Fibroblast of villous mesenchyme (primary cell): ENCODE data around the gene KDM8. TPM values are rescaled to one million over a fixed set of nuclear protein-coding genes. Genes with fewer than 3 reads are reported as not detected.
A peak's percentile ranks its signal among the peaks of the same experiment; 100 is the strongest.

Experiments
- DNase-seq: peaks from one replicate; pipeline ENCODE4 v3.0.0-alpha.2; 2010; ENCODE audit warnings: low read depth
- H3K4me3 ChIP-seq: 2 replicates; pipeline ENCODE4 v1.5.1; 2011; ENCODE audit warnings: low read depth, mild to moderate bottlenecking, low read length
- total RNA-seq: library from RNA; depleted of rRNA; stranded (reverse); fragments of >200 nt; gene quantifications from 2 replicates; pipeline ENCODE4 v1.2.3, GENCODE V29; 2012
- TF ChIP-seq, protein P1 (sequence below): IDR thresholded peaks from 2 replicates; pipeline ENCODE4 v1.5.1; 2012; ENCODE audit warnings: low read depth, mild to moderate bottlenecking, low read length; ENCODE audit not compliant: insufficient read depth

Gene KDM8
- total RNA-seq, 1 donor = 3.9 TPM

DNA sequence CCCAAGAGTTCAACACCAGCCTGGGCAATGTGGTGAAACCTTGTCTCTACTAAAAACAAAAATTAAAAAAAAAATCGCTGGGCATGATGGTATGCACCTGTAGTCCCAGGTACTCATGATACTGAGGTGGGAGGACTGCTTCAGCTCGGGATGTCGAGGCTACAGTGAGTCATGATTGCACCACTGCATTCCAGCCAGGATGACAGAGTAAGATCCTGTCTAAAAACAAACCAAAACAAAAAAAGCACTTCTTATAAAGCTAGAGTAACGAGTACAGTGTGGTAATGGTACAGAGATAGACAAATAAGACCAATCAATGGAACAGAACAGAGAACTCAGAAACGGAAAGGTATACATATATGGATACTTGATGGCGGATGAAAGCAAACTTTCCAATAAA is 60.8 kb downstream of the KDM8 start:
- DNase-seq = peak; percentile 89
- H3K4me3 ChIP-seq = no peak overlapping the region
- TF ChIP-seq, protein P1, sequence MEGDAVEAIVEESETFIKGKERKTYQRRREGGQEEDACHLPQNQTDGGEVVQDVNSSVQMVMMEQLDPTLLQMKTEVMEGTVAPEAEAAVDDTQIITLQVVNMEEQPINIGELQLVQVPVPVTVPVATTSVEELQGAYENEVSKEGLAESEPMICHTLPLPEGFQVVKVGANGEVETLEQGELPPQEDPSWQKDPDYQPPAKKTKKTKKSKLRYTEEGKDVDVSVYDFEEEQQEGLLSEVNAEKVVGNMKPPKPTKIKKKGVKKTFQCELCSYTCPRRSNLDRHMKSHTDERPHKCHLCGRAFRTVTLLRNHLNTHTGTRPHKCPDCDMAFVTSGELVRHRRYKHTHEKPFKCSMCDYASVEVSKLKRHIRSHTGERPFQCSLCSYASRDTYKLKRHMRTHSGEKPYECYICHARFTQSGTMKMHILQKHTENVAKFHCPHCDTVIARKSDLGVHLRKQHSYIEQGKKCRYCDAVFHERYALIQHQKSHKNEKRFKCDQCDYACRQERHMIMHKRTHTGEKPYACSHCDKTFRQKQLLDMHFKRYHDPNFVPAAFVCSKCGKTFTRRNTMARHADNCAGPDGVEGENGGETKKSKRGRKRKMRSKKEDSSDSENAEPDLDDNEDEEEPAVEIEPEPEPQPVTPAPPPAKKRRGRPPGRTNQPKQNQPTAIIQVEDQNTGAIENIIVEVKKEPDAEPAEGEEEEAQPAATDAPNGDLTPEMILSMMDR = no peak

DNA sequence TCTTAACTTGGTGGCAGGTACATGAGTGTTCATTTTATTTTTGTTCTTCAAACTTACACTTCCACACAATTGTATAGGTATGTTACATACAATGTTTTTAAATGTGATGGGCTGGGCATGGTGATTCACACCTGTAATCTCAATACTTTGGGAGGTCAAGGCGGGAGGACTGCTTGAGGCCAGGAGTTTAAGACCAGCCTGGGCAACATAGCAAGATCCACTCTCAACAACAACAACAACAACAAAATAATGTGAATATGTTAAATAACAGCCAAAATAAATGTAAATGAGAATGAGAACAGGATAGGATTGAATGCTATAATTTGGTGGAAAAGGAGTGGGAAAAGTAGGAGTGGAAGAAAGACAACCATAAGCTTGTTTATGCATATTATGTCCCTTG is 62.7 kb downstream of the KDM8 start:
- TF ChIP-seq, protein P1 = no peak
- no peak overlapping the region for H3K4me3 ChIP-seq
- DNase-seq = no peak

DNA sequence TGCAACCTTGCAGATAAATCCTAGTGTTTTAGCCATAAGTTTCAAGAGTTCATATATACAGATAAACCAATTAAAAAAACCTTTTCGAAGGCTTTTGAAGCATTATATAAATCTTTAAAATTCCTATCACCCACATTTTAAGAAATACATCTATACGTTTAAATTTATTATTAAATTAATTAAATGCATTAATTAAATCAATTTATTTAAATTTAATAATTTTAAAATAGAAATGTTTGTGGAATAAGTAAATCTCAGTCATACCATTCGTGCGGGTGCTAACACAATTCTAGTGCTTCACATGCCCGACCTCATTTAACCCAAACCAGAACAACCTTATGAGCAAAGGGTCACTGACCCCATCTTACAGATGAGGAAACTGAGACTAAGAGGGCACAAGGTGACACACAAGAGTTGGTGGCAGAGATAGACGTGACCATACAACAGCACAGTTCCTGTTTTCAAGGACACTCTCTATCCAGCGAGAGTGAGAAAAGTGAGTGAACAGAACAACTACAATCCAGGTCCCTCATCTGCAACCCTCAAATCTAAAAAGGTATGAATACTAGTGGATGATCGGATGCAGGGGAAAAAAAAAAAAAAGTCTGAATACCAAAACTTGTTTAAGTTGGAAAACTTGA is 63.8 kb downstream of the KDM8 start:
- no peak for DNase-seq
- H3K4me3 ChIP-seq = no peak overlapping the region
- TF ChIP-seq, protein P1 = no peak

DNA sequence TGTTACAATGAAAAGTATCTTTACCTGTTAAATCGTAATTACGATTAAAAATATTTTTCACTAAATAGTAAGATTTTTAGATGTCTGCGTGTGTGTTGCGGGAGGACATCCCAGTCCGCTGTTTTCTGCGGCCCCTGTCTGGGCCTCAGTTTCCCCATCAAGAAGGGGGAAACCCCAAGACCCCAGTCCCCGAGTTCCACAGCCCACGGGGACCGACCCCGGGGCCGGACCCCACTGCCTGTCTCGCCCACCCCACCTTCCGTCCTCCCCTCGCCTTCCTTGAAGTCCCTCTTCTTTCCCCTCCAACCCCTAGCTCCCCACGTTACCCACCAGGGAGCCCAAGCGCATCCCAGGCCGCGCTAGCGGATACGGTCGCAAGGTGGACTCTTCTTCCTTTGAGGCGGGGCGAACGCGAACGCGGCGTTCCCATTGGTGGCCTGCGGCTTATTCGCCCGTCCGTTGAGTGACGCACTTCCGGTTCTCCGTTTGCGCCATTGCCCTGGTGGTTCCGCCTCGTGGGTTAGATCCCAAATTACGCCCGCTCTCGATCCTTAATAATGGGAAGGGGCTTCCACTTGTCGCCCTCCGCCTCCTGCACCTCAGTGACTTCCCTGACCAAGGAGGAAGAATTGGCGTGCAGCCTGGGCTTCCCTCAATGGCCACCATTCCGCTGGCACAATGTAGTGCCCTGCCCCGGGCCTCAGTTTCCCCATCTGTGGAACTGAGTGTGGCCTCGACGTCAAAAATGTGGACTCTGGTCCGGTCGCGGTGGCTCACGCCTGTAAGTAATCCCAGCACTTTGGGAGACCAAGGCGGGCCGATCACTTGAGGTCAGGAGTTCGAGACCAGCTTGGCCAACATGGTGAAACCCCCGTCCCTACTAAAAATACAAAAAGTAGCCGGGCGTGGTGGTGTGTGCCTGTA is 65.3 kb downstream of the KDM8 start, which contains the start of gene NSMCE1:
NSMCE1 (minus strand) TSS at position 397 of the 924 bp plus-strand sequence. CDS start 11,202 bp downstream, outside the sequence.
- H3K4me3 ChIP-seq = peak within 1 kb of the TSS; percentile 84
- DNase-seq = peak; percentile 97
- TF ChIP-seq, protein P1 = peak; percentile 21

DNA sequence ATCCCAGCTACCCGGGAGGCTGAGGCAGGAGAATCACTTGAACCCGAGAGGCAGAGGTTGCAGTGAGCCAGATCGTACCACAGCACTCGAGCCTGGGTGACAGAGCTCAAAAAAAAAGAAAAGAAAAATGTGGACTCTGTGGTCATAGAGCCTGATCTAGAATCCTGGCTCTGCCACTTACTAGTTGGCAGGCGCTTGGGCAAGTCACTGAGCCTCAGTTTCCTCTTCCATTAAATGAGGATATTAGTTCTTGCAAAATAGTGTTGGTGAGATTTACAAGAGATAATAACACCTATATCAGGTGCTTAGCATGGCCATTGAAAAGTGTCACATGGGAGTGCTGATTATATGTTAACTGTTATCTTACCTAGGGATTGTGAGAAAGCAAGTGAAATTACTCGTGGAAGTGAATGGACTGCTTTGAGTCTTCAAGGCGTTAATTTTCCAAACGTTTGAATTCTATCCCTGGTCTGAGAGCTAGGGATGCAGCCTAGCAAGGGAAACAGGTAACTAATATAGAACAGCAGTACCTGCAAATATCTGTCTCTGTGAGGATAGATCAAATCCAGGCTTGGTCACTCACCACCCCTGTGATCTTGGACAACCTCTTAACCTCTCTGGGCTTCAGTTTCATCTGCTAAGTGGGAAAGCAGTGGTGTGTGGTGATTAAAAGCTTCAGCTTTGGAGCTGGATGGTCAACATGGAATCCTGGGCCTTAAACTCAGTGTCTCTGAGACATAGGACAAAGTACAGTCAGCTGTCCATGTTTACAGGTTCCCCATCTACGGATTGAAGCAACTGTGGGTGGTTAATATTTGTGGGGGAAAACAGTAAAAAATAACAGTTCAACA is 66.2 kb downstream of the KDM8 start:
- H3K4me3 ChIP-seq = peak overlapping the region; percentile 84
- TF ChIP-seq, protein P1 = no peak
- no peak for DNase-seq

DNA sequence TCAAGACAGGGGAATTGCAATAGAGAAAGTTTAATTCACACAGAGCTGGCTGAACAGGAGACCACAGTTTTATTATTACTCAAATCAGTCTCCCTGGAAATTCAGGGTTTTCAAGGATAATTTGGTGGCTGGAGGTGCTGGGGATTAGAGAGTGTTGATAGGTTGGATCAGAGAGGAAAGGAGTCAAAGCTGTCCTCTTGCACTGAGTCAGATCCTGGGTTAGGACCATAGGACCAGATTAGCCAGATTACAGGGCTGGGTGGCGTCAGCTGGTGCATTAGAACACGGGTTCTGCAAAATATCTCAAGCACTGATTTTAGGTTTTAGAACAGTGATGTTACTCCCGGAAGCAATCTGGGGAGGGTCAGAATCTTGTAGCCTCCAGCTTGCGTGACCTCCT is 67.0 kb downstream of the KDM8 start:
- H3K4me3 ChIP-seq = no peak overlapping the region
- TF ChIP-seq, protein P1 = no peak
- DNase-seq = no peak
